C4-2B (cell line): ENCODE measurements around the gene DUSP16.

ENCODE experiments used
- H3K27ac ChIP-seq: fragments of 450-650 bp; 2 replicates; pipeline ENCODE4 v1.5.1; 2017
- ZFX ChIP-seq: fragments of 450-650 bp; IDR thresholded peaks from 2 replicates; pipeline ENCODE4 v1.6.1; 2017
- TF ChIP-seq, protein P1 (sequence below): fragments of 450-650 bp; conservative IDR thresholded peaks from 2 replicates; pipeline ENCODE4 v1.5.1; 2017; ENCODE audit warnings: mild to moderate bottlenecking

Gene DUSP16

GRCh38 chr12:12470751-12471306 is 91.8 kb downstream of the DUSP16 start:
- TF ChIP-seq ZFX: no peak
- TF ChIP-seq, protein P1, sequence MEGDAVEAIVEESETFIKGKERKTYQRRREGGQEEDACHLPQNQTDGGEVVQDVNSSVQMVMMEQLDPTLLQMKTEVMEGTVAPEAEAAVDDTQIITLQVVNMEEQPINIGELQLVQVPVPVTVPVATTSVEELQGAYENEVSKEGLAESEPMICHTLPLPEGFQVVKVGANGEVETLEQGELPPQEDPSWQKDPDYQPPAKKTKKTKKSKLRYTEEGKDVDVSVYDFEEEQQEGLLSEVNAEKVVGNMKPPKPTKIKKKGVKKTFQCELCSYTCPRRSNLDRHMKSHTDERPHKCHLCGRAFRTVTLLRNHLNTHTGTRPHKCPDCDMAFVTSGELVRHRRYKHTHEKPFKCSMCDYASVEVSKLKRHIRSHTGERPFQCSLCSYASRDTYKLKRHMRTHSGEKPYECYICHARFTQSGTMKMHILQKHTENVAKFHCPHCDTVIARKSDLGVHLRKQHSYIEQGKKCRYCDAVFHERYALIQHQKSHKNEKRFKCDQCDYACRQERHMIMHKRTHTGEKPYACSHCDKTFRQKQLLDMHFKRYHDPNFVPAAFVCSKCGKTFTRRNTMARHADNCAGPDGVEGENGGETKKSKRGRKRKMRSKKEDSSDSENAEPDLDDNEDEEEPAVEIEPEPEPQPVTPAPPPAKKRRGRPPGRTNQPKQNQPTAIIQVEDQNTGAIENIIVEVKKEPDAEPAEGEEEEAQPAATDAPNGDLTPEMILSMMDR: no peak
- H3K27ac ChIP-seq: no peak overlapping the region

GRCh38 chr12:12469386-12469785 is 93.3 kb downstream of the DUSP16 start:
- no peak overlapping the region for H3K27ac ChIP-seq
- TF ChIP-seq, protein P1: no peak
- TF ChIP-seq ZFX: no peak

- no peak overlapping the region for H3K27ac ChIP-seq
- TF ChIP-seq, protein P1: no peak
- no peak for TF ChIP-seq ZFX
Observed at GRCh38 chr12:12468575-12468974, 94.1 kb downstream of the DUSP16 start.

- TF ChIP-seq, protein P1: no peak
- TF ChIP-seq ZFX: no peak
- H3K27ac ChIP-seq: no peak overlapping the region
Observed at GRCh38 chr12:12467688-12468261, 94.9 kb downstream of the DUSP16 start.

DNA sequence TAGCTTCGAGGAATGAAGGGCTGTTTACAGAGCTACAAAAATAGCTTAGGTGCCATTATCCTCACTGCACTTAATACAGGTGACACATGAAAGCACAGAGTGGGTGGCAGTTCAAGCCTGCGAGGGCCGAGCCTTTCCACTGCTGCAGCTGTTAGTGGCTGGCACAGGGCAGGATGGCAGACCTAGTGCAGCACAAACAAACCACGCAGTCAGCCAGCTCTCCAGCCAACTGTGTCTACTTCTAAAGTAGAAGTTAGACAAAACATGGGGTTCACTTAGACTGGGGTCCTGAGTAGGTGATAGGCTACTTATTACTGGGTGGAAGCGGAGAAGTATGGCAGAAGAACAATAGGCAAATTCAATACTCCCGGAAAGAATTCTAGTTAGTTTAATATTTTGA is 95.4 kb downstream of the DUSP16 start:
- no peak overlapping the region for H3K27ac ChIP-seq
- TF ChIP-seq ZFX: no peak
- TF ChIP-seq, protein P1: no peak

DNA sequence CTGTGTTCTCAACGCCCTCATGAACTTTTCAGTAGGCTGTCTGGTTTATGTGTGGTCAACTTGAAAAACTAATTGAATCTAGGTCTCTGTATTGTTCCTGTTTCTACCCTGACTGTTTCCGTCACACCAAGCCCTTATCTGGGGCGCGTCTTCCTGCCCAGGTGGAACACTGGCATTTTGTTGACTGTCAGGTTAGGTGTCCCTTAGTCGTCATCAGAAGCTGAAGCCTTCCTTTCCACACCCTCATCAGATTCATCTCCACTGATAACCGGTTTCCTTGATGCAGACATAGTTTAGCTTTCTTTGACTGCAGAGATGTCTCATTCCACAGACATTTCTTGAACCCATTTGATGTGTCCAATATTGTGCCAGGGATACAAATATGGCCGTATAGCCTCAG is 96.5 kb downstream of the DUSP16 start:
- no peak for TF ChIP-seq ZFX
- TF ChIP-seq, protein P1: no peak
- H3K27ac ChIP-seq: no peak overlapping the region

GRCh38 chr12:12465522-12465921 is 97.1 kb downstream of the DUSP16 start:
- no peak for TF ChIP-seq ZFX
- TF ChIP-seq, protein P1: no peak
- H3K27ac ChIP-seq: no peak overlapping the region
